ENCODE results near the gene SDK2. TPM values are rescaled to one million over a fixed set of nuclear protein-coding genes. Genes with fewer than 3 reads are reported as not detected.

The SDK2 gene
- polyA plus RNA-seq, 1 of the 3 experiments (the other 2 are of a cell fraction), result 0.02 TPM

- TF ChIP-seq CTCF (IDR thresholded peaks at IDR 0.05), result no peak
- TF ChIP-seq FOXJ3 (CRISPR knock-in tag; IDR thresholded peaks at IDR 0.05), result no peak
- TF ChIP-seq IRF3 (IDR thresholded peaks at IDR 0.05; ENCODE audit: low read depth, low read length), result no peak
- TF ChIP-seq TAF1 (IDR thresholded peaks at IDR 0.05; ENCODE audit: borderline replicate concordance, low read depth, low read length), result no peak
- no peak for TF ChIP-seq SMC3 (IDR thresholded peaks at IDR 0.05; ENCODE audit: low read depth, low read length)
- no peak for TF ChIP-seq JUND (IDR thresholded peaks at IDR 0.05)
Measured at GRCh38 chr17:73604476-73604875, 39.8 kb downstream of the SDK2 start (continued).

- Histone ChIP-seq H3K9ac (no peak overlapping the region), H3K9me2 (no peaks in the 10 kb centered on the region), H3K9me3 (no peaks in the 10 kb centered on the region), H3K79me2 (ENCODE audit: insufficient read depth) (no peaks in the 10 kb centered on the region), H3F3A (replicated peaks; ENCODE audit: insufficient read depth) (no peaks in the 10 kb centered on the region), H3K27ac (ENCODE audit: low read depth in 2 of 2, low read length in 1 of 2) (no peak overlapping the region), H3K4me1 (ENCODE audit: control insufficient read depth in 1 of 2, insufficient read depth in 2 of 2, low read depth in 1 of 2, low read length in 1 of 2) (peaks cover 0 to 19% of the 10 kb centered on the region in 2 experiments; a peak in 1 of 4 replicates), H3K4me2 (no peak overlapping the region), H4K20me1 (ENCODE audit: insufficient read depth) (no peaks in the 10 kb centered on the region), H3K36me3 (replicated peaks in 1 of 2; ENCODE audit: control insufficient read depth in 1 of 2, insufficient read depth in 2 of 2, low read length in 1 of 2) (no peaks in the 10 kb centered on the region), H3K4me3 (ENCODE audit: low read depth in 2 of 2, low read length in 1 of 2) (no peak overlapping the region), H3K27me3 (ENCODE audit: insufficient read depth) (no peaks in the 10 kb centered on the region), H2AFZ (ENCODE audit: low read depth) (no peak overlapping the region)
- TF ChIP-seq MEF2A (IDR thresholded peaks at IDR 0.05; ENCODE audit: borderline replicate concordance, low read depth) (no peak), TEAD4 (IDR thresholded peaks at IDR 0.05; ENCODE audit: borderline replicate concordance, insufficient read depth) (no peak), IRF3 (IDR thresholded peaks at IDR 0.05; ENCODE audit: low read depth, low read length) (no peak), EZH2phosphoT487 (IDR thresholded peaks at IDR 0.05; ENCODE audit: borderline replicate concordance, low read depth) (no peak), NFIC (IDR thresholded peaks at IDR 0.05; ENCODE audit: borderline replicate concordance) (no peak), JUND (IDR thresholded peaks at IDR 0.05) (no peak), GABPA (IDR thresholded peaks at IDR 0.05; ENCODE audit: low read depth) (no peak), PBX3 (IDR thresholded peaks at IDR 0.05) (no peak)
- POLR2A ChIA-PET, result interaction anchor here (0.7 kb wide), 1 partner anchor 19 kb away, joined by 3 read pairs; no protein-coding TSS in a partner anchor
- 63% methylated on average over 19 of the region's 20 CpGs for whole genome bisulfite sequencing (ENCODE audit: low lambda C conversion rate)
- DNase-seq, result no peak
- CTCF ChIA-PET, result interaction anchor here (0.9 to 1.7 kb wide), 4 partner anchors 10 to 596 kb away, joined by 3 to 7 read pairs (median 5); no protein-coding TSS in a partner anchor
Measured at GRCh38 chr17:73603971-73604370, 40.3 kb downstream of the SDK2 start.
